ENCODE data around the gene KCNN1. TPM values are rescaled to one million over a fixed set of nuclear protein-coding genes. Genes with fewer than 3 reads are reported as not detected.

Gene KCNN1
- total and polyA plus RNA-seq, 2 experiments from 2014 or later, result 2.2 to 29.8 TPM

DNA sequence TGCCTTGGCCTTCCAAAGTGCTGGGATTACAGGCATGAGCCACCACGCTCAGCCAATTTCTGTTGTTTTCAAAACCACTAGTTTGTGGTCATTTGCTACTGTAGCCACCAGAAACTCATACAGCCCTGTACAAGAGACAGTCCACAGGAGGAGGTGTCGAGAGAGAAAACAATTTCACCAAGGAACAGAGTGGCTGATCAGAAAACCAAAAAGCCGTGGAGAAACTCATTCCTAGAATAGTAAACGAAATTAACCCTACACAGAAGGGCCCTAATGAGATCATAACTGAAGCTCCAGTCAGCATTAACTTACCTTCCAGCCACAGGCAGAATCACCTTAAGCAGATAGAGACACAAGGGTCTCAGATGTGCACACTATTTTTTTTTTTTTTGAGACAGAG lies 37.9 kb upstream of the KCNN1 start (continued):
- TF ChIP-seq, protein P1, sequence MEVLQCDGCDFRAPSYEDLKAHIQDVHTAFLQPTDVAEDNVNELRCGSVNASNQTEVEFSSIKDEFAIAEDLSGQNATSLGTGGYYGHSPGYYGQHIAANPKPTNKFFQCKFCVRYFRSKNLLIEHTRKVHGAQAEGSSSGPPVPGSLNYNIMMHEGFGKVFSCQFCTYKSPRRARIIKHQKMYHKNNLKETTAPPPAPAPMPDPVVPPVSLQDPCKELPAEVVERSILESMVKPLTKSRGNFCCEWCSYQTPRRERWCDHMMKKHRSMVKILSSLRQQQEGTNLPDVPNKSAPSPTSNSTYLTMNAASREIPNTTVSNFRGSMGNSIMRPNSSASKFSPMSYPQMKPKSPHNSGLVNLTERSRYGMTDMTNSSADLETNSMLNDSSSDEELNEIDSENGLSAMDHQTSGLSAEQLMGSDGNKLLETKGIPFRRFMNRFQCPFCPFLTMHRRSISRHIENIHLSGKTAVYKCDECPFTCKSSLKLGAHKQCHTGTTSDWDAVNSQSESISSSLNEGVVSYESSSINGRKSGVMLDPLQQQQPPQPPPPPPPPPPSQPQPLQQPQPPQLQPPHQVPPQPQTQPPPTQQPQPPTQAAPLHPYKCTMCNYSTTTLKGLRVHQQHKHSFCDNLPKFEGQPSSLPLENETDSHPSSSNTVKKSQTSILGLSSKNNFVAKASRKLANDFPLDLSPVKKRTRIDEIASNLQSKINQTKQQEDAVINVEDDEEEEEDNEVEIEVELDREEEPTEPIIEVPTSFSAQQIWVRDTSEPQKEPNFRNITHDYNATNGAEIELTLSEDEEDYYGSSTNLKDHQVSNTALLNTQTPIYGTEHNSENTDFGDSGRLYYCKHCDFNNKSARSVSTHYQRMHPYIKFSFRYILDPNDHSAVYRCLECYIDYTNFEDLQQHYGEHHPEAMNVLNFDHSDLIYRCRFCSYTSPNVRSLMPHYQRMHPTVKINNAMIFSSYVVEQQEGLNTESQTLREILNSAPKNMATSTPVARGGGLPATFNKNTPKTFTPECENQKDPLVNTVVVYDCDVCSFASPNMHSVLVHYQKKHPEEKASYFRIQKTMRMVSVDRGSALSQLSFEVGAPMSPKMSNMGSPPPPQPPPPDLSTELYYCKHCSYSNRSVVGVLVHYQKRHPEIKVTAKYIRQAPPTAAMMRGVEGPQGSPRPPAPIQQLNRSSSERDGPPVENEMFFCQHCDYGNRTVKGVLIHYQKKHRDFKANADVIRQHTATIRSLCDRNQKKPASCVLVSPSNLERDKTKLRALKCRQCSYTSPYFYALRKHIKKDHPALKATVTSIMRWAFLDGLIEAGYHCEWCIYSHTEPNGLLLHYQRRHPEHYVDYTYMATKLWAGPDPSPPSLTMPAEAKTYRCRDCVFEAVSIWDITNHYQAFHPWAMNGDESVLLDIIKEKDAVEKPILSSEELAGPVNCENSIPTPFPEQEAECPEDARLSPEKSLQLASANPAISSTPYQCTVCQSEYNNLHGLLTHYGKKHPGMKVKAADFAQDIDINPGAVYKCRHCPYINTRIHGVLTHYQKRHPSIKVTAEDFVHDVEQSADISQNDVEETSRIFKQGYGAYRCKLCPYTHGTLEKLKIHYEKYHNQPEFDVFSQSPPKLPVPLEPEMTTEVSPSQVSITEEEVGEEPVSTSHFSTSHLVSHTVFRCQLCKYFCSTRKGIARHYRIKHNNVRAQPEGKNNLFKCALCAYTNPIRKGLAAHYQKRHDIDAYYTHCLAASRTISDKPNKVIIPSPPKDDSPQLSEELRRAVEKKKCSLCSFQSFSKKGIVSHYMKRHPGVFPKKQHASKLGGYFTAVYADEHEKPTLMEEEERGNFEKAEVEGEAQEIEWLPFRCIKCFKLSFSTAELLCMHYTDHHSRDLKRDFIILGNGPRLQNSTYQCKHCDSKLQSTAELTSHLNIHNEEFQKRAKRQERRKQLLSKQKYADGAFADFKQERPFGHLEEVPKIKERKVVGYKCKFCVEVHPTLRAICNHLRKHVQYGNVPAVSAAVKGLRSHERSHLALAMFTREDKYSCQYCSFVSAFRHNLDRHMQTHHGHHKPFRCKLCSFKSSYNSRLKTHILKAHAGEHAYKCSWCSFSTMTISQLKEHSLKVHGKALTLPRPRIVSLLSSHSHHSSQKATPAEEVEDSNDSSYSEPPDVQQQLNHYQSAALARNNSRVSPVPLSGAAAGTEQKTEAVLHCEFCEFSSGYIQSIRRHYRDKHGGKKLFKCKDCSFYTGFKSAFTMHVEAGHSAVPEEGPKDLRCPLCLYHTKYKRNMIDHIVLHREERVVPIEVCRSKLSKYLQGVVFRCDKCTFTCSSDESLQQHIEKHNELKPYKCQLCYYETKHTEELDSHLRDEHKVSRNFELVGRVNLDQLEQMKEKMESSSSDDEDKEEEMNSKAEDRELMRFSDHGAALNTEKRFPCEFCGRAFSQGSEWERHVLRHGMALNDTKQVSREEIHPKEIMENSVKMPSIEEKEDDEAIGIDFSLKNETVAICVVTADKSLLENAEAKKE (CRISPR knock-in tag; IDR thresholded peaks at IDR 0.05), result no peak
- TF ChIP-seq ZNF331 (CRISPR knock-in tag; IDR thresholded peaks at IDR 0.05; ENCODE audit: low read depth) (no peak), REST (IDR thresholded peaks at IDR 0.05; ENCODE audit: unreplicated experiment) (no peak)

- Histone ChIP-seq H3K79me2 (replicated peaks; ENCODE audit: insufficient read depth) (peaks cover 10% of the 10 kb centered on the region), H3K9me2 (ENCODE audit: insufficient read depth) (no peaks in the 10 kb centered on the region), H3K27me3 (ENCODE audit: insufficient read depth) (no peaks in the 10 kb centered on the region), H3K36me3 (ENCODE audit: insufficient read depth) (no peaks in the 10 kb centered on the region), H3K4me1 (ENCODE audit: insufficient read depth) (peaks cover 6% of the 10 kb centered on the region; the same call in 1 of the 2 replicates), H3K27ac (ENCODE audit: low read depth) (peak overlapping the region; percentile 91), H3K4me2 (peak overlapping the region; percentile 93), H2AFZ (peak overlapping the region; percentile 81), H4K20me1 (replicated peaks; ENCODE audit: insufficient read depth) (no peaks in the 10 kb centered on the region), H3K4me3 (peak overlapping the region; percentile 95), H3F3A (replicated peaks; ENCODE audit: low read depth) (peaks cover 10% of the 10 kb centered on the region; the same call in 1 of the 2 replicates)
- no peaks in the 10 kb centered on the region for H3K9me3 Mint-ChIP-seq
- TF ChIP-seq, protein P2, sequence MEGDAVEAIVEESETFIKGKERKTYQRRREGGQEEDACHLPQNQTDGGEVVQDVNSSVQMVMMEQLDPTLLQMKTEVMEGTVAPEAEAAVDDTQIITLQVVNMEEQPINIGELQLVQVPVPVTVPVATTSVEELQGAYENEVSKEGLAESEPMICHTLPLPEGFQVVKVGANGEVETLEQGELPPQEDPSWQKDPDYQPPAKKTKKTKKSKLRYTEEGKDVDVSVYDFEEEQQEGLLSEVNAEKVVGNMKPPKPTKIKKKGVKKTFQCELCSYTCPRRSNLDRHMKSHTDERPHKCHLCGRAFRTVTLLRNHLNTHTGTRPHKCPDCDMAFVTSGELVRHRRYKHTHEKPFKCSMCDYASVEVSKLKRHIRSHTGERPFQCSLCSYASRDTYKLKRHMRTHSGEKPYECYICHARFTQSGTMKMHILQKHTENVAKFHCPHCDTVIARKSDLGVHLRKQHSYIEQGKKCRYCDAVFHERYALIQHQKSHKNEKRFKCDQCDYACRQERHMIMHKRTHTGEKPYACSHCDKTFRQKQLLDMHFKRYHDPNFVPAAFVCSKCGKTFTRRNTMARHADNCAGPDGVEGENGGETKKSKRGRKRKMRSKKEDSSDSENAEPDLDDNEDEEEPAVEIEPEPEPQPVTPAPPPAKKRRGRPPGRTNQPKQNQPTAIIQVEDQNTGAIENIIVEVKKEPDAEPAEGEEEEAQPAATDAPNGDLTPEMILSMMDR (conservative IDR thresholded peaks at IDR 0.05; ENCODE audit: low read depth in 2 of 2), result no peak
- peak; percentile 51 for TF ChIP-seq POLR2AphosphoS5 (IDR thresholded peaks at IDR 0.05; ENCODE audit: low read depth)
- ATAC-seq (peak; percentile 85), DNase-seq (ENCODE audit: low spot score) (peak; percentile 94)
- peaks cover 17% of the 10 kb centered on the region for H3K27me3 Mint-ChIP-seq (ENCODE audit: insufficient read depth, low read depth, poor library complexity)
- peak overlapping the region; percentile 80; the same call in 1 of the 2 replicates for H3K27ac Mint-ChIP-seq
- H3K36me3 Mint-ChIP-seq (ENCODE audit: low read depth), result no peaks in the 10 kb centered on the region
- H3K4me1 Mint-ChIP-seq, result peaks cover 11% of the 10 kb centered on the region
- peak overlapping the region; percentile 94 for H3K4me3 Mint-ChIP-seq
Measured at GRCh38 chr19:17931532-17932191, 35.2 kb upstream of the KCNN1 start.
